ENCODE results near the gene AFG1L.

DNA sequence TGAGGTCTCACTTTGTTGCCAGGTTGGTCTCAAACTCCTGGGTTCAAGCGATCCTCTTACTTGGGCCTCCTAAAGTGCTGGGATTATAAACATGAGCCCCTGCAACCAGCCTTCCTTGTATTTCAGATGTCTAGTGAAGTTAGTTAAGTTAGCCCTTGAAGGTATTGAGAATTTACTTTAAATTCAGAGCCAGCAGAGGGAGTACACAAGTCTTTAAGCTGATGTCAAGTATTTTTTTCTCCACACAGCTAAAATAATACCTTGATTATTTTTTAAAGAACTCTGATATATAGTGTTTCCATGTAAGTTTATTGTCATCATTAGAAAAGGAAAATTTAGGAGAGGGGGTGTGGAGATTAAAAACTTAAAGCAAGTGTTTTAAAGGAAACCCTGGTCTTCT lies 275.7 kb downstream of the AFG1L start:
- TF ChIP-seq, protein P1, sequence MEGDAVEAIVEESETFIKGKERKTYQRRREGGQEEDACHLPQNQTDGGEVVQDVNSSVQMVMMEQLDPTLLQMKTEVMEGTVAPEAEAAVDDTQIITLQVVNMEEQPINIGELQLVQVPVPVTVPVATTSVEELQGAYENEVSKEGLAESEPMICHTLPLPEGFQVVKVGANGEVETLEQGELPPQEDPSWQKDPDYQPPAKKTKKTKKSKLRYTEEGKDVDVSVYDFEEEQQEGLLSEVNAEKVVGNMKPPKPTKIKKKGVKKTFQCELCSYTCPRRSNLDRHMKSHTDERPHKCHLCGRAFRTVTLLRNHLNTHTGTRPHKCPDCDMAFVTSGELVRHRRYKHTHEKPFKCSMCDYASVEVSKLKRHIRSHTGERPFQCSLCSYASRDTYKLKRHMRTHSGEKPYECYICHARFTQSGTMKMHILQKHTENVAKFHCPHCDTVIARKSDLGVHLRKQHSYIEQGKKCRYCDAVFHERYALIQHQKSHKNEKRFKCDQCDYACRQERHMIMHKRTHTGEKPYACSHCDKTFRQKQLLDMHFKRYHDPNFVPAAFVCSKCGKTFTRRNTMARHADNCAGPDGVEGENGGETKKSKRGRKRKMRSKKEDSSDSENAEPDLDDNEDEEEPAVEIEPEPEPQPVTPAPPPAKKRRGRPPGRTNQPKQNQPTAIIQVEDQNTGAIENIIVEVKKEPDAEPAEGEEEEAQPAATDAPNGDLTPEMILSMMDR (IDR thresholded peaks at IDR 0.05), result no peak
- TF ChIP-seq EP300 (IDR thresholded peaks at IDR 0.05), result no peak

Measured in stomach (tissue), 4 donors.